ENCODE results near the gene ORM2.
A peak's percentile ranks its signal among the peaks of the same experiment; 100 is the strongest.
"Not testable (repeated sequence)": the region's sequence is repeated elsewhere in the genome, so short reads cannot be mapped to it uniquely, and the experiment has no call there.

ORM2 gene

DNA sequence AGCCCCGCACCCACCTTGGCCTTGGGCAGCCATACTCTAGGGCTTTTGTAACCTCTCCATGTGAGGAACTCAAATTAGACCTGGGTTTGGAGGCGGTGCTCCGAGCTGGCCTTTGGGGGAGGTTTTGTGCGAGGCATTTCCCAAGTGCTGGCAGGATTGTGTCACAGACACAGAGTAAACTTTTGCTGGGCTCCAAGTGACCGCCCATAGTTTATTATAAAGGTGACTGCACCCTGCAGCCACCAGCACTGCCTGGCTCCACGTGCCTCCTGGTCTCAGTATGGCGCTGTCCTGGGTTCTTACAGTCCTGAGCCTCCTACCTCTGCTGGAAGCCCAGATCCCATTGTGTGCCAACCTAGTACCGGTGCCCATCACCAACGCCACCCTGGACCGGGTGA, at the start of gene ORM2:
Gene ORM2, plus strand, starts transcription at position 245 of the 398 bp plus-strand sequence. Its CDS starts 36 bp downstream, at position 281.
- DNase-seq = not testable (repeated sequence)

DNA sequence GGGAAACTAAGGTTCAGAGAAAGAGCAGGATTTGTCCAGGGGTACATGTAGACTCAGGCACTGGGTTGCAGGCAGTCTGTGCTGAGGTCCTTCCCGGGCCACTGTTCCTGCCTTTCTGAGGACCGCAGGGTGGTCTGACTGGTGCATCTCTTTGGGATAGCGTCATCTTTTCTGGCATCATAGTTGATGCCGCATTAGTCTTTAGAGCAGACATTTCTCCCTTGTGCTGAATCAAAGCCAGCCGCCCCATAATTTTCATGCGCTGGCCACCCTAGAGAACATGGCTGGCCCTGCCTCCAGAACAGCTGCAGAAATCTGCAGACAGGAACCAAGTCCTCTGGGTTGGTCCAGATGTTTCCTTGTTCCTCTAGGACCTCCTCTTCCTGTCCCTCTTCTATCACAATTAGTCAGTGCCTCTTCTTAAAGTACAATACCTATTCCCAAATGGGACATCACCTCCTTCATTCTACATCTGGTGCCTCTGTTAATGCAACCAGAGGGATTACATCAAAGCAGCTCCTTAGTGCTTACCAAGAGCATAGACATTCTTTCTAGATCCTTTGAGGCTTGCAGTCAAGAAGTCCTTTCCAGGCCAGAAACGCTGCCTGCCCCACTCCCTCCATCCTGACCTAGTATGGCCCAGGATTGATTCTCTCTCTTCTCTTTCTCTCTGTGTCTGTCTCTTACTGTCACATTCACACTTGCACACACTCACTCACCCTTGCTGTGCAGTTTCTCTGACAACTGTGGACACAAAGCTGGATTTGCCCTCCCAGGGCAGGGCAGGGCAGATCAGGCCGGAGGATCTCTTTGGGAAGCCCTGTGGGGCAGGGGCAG, 48.8 kb upstream of the ORM2 start:
- no peak for DNase-seq

DNA sequence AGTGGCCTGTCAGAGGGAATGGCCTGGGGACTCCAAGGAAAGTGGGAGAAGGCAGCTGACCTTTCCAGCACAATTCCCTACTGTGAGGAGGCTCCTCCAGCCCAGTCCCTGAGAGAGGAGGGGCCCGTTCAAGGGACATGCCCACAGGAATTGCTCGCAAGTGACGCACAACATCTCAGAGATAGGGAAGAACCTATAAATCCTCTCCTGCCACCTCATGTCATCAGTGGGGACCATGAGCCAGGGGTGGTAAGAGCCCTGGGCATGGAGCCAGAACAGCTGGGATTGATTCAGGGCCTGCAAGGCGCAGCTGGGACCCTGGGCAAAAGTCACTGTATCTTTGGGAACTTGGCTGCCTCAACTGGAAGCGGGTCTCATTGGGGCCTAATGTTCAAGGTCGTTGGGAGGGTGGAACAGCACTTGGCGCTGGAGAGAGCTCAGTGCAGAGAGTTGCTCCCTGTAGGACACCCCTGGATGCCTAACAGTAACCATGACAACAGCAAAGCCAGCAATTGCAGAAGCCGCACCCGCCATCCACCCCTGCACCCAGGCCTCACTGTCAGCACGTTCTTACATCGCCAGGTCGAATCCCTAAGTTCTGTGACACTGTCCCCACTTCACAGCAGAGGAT, 48.1 kb upstream of the ORM2 start:
- no peak for DNase-seq

DNA sequence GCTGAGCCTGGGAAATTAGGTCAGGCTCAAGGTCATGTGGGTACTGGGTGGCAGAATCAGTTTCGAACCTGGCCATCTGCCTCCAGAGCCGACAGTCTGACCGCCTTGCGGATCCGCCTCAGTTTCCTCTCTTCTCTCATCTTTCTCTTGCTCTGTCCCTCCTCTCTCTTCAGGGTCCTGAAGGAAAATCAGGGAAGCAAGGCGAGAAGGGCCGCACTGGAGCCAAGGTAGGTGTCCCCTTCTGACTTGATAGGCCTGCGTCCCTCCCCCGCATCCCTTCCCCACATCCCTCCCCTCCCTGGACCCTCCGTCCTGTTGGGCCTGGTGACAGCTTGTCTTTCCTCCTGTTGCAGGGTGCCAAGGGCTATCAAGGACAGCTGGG, 47.6 kb upstream of the ORM2 start:
- no peak for DNase-seq

DNA sequence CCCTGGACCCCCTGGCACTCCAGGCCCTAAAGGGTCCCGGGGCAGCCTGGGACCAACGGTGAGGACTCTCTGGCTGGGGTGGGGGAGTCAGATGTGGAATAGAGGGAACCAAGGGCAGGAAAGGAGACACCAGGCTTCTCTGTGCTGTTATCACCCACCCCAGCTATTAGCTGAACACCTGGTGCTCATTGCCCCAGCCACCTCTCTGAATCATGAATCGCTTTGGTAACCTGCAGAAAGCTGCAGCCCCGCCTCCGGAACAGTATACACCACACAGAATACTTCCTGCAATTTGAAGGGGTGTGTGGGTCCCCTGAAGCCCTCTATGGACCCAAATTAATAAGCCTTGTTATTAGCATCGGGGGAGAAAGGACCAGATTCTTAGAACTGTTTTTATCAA, 47.2 kb upstream of the ORM2 start:
- DNase-seq = no peak

DNA sequence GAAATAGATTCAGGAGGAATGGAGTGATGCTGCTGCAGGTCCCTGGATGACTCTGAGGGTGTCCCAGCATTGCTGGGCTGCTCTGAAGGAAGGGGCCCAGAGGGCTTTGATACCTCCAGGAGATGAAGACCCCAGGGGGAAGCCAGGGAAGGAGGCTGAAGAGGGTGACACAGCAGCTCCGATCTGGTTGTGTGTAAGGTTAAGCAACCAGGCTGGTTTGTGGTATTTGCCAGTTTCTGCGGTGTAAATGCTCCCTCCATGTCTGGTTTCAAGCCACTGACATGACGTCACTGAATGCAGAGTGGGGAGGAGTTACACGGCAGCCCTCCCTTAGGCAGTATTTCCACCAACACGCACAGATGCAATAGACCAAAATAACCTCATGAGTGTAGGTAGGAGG, 46.7 kb upstream of the ORM2 start:
- DNase-seq = no peak

DNA sequence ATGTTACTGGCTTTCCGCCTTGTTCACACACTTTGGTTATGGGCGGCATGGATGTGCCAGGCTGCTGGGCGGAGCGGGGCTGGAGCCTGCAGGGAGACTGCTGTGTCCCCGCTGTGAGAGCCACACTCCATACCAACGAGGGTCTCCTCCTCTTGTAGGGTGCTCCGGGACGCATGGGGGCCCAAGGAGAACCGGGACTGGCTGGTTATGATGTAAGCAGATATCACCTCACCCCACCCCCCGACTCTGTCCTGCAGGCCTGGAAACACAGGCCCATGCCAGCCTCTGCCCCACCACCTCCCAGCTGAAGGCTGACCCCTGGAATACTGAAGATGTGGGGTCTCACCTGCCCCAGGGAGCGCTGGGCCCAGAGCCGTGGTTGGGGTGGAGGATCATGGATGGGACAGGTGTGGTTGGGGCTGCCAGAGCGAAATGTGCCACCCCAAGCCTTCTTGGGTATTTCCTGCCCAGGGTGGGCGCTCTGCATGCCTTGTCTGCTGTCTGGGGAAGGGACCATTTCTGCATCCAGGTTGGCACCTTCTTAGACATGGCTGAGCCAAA, 46.0 kb upstream of the ORM2 start:
- no peak for DNase-seq

DNA sequence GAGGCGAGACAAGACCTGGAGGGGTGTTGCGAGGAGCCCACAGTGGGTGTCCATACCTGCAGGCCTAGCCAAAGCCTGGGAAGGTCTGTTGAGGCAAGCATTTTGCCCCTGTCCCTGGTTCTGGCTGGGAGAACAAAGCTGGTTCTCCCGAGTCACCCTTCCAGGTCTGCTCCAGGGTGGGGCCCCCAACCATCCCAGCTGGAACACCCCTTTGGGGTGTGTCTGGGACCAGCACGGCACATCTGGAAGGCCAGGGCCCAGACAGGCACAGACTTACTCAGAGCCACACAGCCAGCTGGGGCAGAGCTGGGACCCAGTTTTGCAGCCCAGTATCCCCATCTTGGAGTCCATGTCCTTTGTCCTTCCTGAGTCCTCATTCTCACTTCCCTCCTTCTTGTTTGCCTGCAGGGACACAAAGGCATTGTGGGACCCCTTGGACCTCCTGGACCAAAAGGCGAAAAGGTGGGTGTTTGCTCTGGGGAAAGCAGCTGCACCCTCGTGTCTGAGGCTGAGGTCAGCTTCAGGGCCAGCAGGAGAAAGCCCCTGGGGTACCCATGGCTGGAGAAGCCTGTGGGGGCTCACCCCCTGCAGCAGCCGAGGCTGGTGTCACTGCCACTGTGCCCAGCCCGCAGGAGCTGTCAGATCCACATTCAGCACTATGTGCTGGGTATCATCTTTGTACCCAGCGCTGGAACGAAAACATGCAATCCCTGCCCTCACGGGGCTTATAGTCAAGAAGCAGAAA, 45.2 kb upstream of the ORM2 start:
- no peak for DNase-seq

DNA sequence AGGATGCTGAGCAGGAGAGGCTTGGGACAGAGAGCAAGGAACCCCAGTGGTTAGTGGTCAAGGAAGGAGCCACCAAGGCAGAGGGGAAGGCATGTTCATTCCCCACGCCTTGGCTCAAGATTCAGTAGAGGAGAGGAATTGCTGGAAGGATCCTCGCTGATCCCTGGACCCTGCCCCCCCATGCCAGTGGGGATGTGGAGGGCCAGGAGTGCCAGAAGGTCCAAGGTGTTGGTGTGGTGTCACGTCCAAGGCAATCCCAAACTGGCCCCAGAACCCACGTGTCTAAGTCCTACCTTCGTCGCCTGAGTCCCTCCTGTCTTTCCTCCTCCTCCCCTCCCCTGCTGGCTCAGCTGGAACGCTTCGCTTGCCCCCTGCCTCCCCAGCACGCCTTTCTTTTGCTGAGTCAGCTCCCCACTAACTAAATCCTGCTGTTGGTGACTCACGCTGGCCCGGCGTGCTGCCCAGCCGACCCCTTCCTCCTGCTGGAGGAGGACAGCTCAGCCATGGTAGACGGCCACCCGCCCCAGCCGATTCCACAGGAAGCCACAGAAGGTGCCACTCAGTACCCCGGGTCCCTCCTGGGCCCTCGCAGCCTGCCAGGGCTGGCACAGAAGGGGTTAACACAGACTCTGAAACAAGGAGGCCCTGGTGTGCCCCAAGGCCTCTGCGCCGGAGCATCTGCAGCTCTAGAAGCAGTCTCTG, 44.4 kb upstream of the ORM2 start:
- DNase-seq = no peak

DNA sequence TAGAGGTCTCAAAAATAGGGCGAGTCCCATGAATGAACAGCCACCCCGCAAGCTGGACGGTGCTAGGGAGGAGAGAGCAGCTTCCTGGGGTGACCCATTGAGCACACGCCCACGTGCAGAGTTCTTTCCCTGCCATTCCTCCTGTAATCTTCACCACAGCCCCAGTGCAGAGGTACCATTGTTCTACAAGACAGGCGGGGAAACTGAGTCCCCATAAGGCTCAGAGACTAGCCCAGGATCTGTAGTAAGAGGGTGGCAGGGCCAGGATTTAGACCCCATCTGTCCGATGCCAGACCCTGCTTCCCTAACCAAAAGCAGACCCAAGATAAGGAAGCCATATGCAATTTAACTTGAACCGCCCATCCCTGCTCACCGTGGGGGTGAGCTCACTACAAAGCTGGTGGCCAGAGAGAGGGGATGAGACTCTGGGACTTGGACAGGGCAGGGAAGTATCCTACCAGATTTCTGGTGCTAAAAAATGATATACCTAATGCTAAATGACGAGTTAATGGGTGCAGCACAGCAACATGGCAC, 43.5 kb upstream of the ORM2 start:
- DNase-seq = no peak

DNA sequence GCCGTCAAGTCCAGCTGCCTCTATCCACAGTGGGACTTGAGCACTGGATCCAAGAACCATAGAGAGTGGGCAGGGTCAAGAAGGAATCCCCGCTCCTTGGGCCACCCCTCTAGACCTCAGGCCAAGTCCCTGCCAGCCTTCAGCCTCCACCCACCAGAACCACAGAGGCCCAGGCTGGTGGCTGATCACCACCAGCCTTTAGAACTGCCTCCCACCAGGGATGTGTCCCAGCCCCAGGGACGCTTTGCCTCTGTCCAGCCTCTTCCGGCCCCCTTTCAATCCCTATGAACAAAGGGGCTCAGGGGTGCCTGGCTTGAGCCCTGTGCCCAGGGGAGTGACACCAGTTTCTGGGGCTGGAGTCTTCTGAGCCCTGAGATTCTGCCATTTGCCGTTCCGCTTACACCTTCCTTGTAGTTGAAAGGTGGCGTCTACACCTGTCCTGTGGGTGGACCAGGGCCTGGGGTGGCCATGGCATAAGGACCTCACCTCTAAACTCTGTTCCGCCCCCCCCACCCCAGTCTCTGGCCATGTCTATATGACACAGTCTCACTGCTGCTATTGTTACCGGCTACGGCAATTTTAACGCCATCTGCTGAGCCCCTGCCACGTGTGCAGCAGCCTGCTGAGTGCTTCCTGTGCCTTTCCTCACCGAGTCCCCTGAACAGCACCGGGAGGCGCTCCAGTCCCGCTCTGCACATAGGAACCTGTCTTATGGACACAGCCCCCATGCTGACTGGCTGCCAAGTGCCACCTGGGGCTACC, 42.5 kb upstream of the ORM2 start:
- DNase-seq = no peak

DNA sequence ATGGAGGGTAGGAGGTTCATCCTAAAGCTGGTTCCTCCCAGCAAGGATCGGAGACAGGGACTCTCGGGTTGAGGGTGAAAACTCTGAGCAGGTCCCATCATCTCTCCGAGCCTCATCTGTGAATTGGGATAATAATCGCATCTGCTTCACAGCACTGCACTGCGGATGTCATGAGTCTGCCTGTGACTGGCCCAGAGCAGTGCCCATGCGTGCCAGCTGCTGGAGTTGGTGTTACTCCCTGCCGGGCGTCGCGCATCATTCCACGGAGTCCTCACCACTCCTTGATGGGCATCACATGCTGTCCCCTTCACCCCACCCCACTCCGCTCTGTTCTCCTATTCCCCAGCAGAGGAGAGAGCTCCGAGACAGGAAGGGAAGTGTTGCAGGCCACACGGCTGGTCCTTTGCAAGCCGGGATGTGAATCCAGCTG, 41.9 kb upstream of the ORM2 start:
- DNase-seq = no peak

DNA sequence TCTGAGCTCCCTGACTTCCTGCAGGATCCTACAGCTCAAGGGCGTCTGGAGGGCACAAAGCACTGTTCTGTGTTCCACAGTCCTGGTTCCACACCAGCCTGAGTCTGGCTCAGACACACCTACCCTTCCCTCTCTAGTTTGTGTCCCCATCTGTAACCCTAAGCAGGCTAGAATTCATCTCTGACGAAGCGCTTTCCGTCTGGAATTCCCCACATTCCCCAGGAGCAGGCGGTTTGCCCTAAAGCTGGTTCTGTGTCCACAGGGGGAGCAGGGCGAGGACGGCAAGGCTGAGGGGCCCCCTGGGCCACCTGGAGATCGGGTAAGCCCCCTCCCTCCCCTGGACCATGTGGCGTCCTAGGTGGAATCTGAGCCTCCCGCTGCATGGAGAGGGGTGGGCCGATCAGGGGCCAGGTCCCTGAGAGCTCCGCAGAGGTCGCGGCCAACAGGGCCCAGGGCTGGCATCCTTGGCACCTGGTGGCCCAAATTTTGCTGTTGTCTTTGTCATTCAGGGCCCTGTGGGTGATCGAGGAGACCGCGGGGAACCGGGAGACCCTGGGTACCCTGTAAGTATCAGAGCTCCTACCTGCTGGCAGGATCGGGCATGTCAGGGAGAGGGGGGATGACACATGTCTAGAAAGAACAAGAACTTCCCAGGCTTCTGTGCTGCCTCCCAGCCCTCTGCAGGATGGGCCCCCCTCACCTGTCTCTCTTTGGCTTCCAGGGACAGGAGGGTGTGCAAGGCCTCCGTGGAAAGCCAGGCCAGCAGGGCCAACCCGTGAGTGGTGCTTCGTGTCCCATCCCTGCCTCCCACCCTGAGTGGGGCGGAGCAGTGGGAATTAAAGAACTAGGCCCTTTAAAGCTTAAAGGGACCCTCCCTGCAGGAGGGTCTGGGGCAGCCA, 41.2 kb upstream of the ORM2 start:
- DNase-seq = no peak

DNA sequence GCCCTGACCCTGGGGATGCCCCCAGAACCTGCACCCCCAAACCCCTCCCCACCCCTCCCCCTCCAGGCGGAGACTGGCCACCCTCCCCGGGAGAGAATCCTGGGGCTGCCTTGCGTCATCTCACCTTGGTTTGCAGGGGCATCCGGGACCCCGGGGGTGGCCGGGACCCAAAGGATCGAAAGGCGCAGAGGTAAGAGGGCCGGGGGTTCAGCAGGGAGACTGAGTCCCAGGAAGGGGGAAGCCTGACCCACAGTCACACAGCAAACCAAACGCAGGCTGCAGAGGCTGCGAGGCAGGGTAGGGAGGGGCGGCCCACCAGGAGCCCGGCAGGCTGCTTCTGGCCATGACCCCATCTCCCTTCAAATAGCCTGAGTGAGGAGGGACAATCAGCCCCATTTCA, 40.6 kb upstream of the ORM2 start:
- no peak for DNase-seq

DNA sequence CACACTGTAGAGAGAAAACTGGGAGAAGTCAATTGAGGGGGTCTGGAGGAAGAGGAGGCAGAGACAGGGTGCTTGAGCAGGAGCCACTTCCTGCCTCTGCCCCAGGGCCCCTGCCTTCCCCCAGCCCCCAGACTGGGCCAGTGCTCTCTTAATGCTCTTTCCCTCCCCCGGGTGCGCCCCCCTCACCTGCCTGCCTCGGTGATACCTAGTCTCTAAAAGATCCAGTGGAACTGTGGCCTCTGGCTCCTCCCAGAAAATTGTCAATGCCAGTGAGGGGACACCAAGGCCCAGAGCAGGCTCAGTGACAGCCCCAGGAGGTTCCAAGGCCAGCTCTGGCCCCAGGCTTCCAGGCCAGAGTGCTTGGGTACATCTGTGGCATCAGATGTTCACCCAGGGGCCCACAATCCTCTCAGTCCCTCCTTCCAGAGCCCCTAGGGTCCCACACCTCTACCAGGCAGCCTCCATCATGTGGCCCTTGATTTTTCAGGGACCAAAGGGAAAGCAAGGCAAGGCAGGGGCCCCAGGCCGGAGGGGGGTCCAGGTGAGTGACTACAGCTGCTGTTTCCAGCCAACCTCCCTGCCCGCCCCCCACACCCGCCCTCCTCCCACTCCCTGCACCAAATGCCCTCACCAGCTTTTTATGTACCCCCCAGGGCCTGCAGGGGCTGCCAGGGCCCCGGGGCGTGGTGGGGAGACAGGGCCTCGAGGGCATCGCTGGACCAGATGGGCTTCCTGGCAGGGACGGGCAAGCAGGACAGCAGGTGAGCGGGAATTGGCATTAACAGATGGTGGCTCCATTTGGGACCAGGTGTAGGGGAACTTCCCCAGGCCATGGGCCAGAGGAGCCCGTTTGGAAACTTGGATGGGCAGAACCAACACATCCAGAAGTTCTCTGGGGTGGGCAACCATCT, 39.8 kb upstream of the ORM2 start:
- no peak for DNase-seq

DNA sequence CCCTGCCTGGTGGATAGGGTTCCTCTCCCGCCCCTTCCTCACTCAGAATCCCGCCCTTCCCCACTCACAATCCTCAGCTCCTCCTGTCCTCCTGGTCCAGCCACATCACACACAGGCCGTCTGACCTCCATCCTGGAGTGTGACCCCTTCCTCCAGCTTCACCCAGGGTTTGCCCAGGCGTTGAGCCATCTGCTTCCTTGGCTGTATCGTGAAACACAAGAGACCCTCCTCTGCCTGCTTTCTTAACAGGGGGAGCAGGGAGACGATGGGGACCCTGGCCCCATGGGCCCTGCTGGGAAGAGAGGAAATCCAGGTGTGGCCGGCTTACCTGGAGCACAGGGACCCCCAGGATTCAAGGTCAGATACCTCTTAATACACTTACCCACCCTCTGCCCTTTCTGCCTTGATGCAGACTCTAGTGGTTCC, 39.1 kb upstream of the ORM2 start:
- DNase-seq = no peak

DNA sequence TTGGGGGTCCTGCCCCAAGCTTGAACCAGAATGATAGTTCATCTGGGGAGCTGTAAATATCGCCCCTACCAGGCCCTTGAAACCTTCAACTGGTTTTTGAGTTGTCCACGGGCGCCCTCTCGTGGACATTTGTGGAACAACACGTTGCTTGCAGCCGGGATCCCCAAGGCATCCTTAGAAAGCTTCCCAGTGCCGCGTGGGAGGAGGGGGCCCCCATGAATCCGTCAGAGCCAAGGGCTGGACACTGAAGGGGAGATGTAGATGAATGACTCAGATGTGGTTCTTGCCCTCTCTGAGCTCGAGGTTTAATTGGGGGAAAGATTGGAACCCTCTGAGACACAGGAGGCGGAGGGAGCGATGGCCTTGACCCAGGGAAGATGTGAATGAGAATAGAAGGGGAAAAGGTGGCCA, 38.6 kb upstream of the ORM2 start:
- peak; percentile 25 to 52 for DNase-seq

DNA sequence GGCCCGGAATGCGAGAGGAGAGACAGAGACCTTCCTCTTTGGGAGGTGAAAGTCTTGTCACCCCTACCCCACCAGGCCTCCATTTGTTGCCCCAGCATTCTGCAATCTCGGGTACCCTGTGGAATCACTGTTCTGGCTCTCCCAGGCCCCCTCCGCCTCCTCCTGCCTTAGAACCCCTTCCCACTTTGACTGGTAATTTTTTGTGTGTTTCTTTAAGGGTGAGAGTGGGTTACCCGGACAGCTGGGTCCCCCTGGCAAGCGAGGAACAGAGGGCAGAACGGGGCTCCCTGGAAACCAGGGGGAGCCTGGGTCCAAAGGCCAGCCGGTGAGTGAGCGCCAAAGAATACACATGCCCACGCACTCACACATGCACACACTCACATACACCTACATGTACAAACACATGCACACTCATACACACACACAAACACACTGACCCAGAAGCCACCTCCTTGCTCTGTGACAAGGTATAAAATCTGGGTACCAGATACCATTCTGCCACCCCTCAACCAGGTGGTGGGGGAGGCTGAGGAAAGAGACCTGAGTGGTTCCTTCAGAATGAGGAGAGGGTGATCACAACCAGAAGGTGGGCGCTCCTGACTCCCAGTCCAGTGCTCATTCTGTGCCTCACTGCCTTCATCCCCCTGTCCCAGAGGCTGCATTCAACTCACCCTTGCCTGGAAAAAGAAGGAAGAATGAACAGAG, 37.6 kb upstream of the ORM2 start:
- no peak for DNase-seq

DNA sequence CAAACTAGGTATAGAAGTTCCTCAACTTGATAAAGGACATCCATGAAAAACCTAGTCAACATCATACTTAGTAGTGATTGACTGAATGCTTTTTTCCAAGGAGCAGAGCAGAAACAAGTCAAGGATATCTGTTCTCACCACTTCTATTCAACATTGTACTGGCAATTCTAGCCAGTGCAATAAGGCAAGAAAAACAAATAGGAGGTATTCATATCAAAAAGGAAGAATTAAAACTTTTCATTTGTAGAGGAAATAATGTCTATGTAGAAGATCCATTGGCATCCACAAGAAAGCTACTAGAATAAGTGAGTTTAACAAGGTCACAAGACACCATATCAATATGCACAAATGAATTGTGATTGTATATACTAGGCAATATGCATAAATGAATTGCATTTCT, 35.0 kb upstream of the ORM2 start:
- DNase-seq = no peak

All from NCI-H1930 (cell line).